SK-N-SH (cell line): ENCODE data around the gene HPCAL1.

Experiments used
- FOXJ3 ChIP-seq: sonication (generic); formaldehyde crosslinking; IDR thresholded peaks from 2 replicates; pipeline ENCODE4 v1.5.1; 2020; ENCODE audit warnings: mild to moderate bottlenecking, missing genetic modification reagents
- NRF1 ChIP-seq: IDR thresholded peaks from 2 replicates; pipeline ENCODE4 v1.6.1; 2012; ENCODE audit warnings: low read depth, mild to moderate bottlenecking, low read length
- POLR2AphosphoS5 ChIP-seq: IDR thresholded peaks from 2 replicates; pipeline ENCODE4 v1.6.1; 2012; ENCODE audit warnings: low read depth, low read length
- TAF1 ChIP-seq: IDR thresholded peaks from 2 replicates; pipeline ENCODE4 v1.6.1; 2012; ENCODE audit warnings: low read depth, mild to moderate bottlenecking, low read length, moderate library complexity, borderline replicate concordance
- TF ChIP-seq, protein P1 (sequence below): fragments of 200-600 bp; sonication (generic); IDR thresholded peaks from 2 replicates; pipeline ENCODE4 v1.6.1; 2017; ENCODE audit warnings: antibody characterized with exemption, mild to moderate bottlenecking, moderate library complexity

DNA sequence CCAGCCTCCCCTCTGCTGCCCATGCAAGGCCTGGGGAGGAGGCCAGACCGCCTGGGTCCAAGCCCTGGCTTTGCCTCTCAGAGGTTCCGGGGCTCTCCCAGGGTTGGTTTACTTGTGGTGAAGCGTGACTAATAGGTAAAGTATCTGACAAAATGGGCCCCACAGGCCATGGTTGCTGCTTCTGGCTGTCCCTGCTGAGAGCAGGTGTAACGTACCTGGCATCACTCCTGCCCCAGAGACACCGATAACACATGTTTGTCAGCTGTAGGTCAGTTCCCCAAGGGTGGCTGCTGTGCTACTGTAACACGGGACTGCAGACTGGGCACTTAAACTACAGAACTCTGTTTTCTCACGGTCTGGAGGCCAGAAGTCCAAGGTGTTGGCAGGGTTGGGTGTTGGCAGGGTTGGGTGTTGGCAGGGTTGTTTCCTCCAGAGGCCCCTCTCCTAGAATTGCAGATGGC is 111.3 kb downstream of the HPCAL1 start:
- TF ChIP-seq, protein P1, sequence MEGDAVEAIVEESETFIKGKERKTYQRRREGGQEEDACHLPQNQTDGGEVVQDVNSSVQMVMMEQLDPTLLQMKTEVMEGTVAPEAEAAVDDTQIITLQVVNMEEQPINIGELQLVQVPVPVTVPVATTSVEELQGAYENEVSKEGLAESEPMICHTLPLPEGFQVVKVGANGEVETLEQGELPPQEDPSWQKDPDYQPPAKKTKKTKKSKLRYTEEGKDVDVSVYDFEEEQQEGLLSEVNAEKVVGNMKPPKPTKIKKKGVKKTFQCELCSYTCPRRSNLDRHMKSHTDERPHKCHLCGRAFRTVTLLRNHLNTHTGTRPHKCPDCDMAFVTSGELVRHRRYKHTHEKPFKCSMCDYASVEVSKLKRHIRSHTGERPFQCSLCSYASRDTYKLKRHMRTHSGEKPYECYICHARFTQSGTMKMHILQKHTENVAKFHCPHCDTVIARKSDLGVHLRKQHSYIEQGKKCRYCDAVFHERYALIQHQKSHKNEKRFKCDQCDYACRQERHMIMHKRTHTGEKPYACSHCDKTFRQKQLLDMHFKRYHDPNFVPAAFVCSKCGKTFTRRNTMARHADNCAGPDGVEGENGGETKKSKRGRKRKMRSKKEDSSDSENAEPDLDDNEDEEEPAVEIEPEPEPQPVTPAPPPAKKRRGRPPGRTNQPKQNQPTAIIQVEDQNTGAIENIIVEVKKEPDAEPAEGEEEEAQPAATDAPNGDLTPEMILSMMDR, result no peak
- TF ChIP-seq FOXJ3 (CRISPR knock-in tag) (no peak), NRF1 (no peak), POLR2AphosphoS5 (no peak), TAF1 (no peak)
